Measurements from ENCODE around the gene SLC2A1. TPM values are rescaled to one million over a fixed set of nuclear protein-coding genes. Genes with fewer than 3 reads are reported as not detected.

Gene SLC2A1
- total RNA-seq, 1 donor from 2014 or later, result 49.7 TPM

GRCh38 chr1:42876009-42876408, 82.7 kb downstream of the SLC2A1 start:
- H3K4me1 Mint-ChIP-seq (ENCODE audit: low read depth), result peaks cover 11% of the 10 kb centered on the region
- H3K36me3 Mint-ChIP-seq (ENCODE audit: insufficient read depth), result no peaks in the 10 kb centered on the region
- no peak overlapping the region for H3K27ac Mint-ChIP-seq
- DNase-seq (ENCODE audit: low spot score, unreplicated experiment), result no peak
- peaks cover 15% of the 10 kb centered on the region for H3K9me3 Mint-ChIP-seq (ENCODE audit: low read depth)
- TF ChIP-seq CTCF (IDR thresholded peaks at IDR 0.05; ENCODE audit: unreplicated experiment), result no peak
- H3K27me3 Mint-ChIP-seq, result peaks cover 3% of the 10 kb centered on the region
- no peak overlapping the region for H3K4me3 Mint-ChIP-seq (ENCODE audit: low read depth)

Other genes with a start within 250 kb of the SLC2A1 start
- 7.8 and 8.2 TPM in 2 replicates for gene CLDN19, start 218.6 kb downstream of the SLC2A1 start, total RNA-seq
- gene P3H1, start 191.8 kb downstream of the SLC2A1 start, total RNA-seq, result 68.6 and 72.9 TPM in 2 replicates
- gene C1orf50, start 191.6 kb downstream of the SLC2A1 start, total RNA-seq, result 9.7 and 12.0 TPM in 2 replicates
- gene TMEM269, start 173.9 kb downstream of the SLC2A1 start, total RNA-seq, result 0.42 and 0.48 TPM in 2 replicates
- gene ERMAP, start 141.7 kb downstream of the SLC2A1 start, total RNA-seq, result 10.4 and 12.9 TPM in 2 replicates
- gene SVBP, start 141.5 kb downstream of the SLC2A1 start, total RNA-seq, result 58.4 and 65.8 TPM in 2 replicates
- gene ZNF691, start 112.3 kb downstream of the SLC2A1 start, total RNA-seq, result 18.1 and 18.8 TPM in 2 replicates
- 48.8 and 51.7 TPM in 2 replicates for gene EBNA1BP2, start 213.4 kb upstream of the SLC2A1 start, total RNA-seq
- 2.2 and 2.3 TPM in 2 replicates for gene CFAP57, start 213.5 kb upstream of the SLC2A1 start, total RNA-seq